DMS114 treated with DMSO at 0.1 percent for 48 hours (cell line): ENCODE results near the gene HDAC4.

Experiments
- DNase-seq: peaks from one replicate; lab custom pipeline; 2025; ENCODE audit not compliant: unreplicated experiment; lab: John Stamatoyannopoulos, UW

HDAC4 gene

GRCh38 chr2:239148495-239149200, 252.2 kb downstream of the HDAC4 start:
- DNase-seq = no peak

GRCh38 chr2:239147376-239147775, 253.4 kb downstream of the HDAC4 start:
- DNase-seq = no peak

- no peak for DNase-seq
Measured at GRCh38 chr2:239146741-239147181, 254.1 kb downstream of the HDAC4 start.

DNA sequence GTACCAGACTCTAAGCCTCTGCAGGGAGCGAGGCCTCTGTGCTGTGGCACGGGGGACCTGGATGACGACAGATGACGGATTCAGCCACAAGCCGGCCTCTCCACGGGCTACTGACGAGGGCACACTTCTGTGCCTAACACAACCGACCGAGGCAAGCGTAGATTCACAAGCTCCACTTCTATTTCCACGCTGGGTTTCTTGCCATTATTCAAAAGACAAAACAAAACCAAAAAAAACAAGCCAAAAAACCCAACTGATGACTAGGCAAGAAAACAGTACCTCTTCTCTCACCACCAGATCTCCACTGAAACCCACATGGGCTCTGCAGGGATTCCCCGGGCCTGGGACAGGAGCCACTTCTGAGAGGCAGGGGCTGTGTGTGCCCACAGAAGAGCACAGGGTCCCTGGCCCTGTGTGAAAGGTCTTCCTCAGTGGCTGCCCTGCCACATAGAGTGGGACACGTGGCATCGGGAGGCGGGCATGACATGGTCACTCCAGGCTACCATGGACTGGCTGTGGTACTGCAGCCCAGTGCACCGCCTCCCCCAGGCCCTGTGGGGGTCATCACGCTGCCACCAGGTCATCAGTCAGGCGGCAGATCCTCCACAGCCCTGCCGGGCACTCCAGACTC, 254.7 kb downstream of the HDAC4 start:
- DNase-seq = no peak

DNA sequence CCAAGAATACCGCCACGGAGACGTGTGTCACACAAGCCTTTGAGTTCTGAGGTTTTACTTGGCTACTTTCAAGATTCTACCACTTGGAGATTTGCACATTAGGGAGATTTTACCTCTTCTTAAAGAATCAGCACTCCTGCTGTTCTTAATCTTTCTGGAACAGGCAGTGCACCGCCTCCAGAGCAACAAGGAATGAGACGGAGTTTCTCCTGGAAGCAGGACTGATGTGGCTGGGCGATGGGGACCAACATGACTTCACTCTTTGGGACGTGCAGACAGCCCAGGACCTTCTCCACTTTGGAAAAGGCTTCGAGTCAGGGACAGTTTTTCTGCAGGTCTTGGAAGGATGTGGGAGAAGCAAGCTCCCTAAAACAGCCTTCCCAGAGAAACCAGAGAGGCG, 255.2 kb downstream of the HDAC4 start:
- no peak for DNase-seq

DNA sequence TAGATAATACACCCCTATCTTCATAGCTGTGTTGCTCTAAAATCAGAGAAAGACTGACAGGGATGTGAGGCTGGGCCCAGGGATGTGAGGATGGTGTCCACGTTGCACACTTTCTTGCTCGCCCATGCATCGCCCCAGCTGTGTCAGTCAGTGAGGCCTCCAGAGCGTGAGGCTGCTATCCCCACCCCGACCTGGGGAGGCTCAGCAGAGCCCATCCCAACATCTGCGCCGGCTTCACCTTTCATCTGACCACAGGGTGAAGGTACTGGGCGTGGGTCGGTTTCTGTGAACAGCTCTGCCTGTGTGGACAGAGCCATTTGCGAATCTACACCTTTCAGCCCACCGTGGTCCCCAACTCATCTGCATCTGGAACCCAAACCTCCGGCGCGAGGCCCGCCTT, 255.7 kb downstream of the HDAC4 start:
- DNase-seq = no peak

DNA sequence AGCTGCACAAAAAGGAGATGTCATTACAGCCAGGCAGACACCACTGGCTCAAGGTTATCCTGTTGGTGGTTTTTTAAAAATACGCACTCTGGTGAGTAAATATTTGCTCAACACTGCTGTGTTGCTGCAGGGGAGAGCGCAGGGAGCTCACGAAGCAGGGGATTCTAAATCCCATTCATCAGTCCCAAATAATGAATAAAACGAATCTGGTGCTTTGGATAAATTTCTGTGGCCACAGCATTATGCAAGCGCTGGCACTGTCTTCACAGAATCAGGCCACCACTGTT, 256.2 kb downstream of the HDAC4 start:
- DNase-seq = no peak

DNA sequence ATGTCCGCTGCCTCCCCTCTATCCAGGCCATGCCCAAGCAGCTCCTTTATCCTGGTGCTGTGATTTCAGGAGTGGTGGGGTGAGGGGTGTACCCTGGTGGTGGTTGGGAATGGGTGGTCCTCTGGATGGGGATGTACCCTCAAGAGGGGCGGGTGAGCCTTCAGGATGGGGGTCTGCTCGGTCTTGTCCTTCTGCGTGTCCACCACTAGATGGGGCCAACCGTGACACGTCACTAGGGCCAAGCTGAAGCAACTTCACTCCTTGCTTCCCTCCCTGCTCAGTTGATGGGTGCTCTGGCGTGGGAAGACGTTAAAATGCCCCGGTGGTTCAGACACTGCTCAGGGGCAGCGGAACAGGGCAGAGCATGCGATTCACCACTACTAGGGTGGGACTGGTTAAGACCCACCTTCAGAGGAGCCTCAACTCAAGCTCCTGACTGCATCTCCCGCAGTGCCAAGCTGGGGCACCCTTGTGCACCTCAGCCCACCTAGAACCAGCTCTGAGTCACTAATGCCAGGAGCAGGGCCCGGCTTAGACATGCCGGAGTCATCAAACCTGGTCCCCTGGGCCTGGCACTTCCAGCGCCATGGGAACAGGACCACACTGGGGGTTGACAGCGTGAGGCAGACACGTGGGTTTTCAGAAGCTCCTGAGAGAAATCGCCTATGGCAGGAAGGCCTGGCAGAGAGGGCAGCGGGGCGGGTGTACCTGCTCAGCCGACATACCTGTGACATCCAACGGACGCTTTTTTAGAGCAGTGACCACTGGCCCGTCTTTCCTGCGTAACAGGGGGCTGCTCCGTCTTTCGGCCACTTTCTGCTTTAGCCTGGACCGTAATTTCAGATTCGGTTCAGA, 256.7 kb downstream of the HDAC4 start:
- peak; percentile 2 for DNase-seq

DNA sequence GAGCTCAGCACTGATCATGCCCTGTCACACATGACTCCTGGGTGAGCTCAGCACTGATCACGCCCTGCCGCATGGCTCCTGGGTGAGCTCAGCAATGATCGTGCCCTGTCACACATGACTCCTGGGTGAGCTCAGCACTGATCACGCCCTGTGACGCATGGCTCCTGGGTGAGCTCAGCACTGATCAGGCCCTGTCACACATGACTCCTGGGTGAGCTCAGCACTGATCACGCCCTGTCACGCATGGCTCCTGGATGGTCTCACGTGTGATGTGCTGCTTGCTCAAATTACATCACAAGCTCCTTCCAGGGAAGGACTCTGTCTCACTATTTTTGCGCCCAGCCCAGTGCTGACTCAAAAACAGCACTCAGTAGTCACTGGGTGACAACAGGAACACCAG, 258.0 kb downstream of the HDAC4 start:
- no peak for DNase-seq

GRCh38 chr2:239142296-239142695, 258.5 kb downstream of the HDAC4 start:
- DNase-seq = no peak

- no peak for DNase-seq
Measured at GRCh38 chr2:239141021-239141760, 259.6 kb downstream of the HDAC4 start.

DNA sequence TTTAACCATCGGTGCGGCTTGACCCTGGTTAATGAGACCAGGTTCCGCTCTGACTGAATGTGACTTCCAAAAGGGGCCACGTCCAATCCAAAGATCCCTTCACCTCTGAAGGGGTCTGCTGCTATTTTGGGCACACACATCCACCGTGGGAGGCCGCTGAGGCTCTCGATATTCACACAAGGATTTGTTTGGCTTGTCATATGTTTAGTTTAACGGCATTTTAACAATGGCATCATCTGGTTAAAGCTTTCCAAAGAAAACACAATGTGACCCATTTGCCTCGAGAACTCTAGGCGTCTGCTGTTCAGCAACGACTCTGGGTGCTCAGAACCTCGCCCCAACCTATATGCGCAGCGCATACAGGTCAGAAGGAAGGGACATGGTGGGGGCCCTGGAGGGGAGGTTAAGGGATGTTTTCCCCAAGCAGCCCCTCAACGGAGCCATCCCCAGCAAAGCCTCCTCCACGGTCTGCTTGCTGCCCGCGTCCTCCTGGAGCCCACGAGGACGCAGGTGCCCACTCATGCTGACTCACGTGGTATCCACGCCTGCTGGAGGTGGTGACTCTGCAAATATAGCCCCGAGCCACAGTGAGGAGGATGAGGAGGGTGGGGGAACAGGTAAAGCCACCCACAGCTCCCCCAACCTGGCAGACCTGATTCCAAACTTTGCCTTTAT, 260.3 kb downstream of the HDAC4 start:
- DNase-seq = no peak

GRCh38 chr2:239139566-239139965, 261.3 kb downstream of the HDAC4 start:
- no peak for DNase-seq

DNA sequence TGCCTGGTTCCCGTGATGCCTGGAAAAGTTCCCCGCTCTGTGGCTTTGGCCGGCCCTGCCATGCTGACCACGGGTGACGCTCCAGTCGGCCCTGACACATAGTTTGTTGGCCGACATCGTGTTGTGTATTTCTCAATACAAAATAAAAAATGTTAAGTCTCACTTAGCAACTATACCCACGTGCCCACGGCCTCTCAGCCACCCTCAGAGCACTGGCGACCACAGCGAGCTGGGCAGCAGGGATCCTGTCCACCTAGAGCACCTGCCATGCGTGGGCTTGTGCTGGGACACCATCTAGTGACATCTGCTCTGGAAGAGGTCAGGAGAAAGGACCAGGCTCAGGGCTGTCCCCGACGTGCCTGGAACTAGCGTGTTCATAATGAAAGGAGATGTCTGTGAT, 261.7 kb downstream of the HDAC4 start:
- no peak for DNase-seq

- DNase-seq = no peak
Measured at GRCh38 chr2:239138610-239139009, 262.2 kb downstream of the HDAC4 start.

- no peak for DNase-seq
Measured at GRCh38 chr2:239137898-239138283, 262.9 kb downstream of the HDAC4 start.

DNA sequence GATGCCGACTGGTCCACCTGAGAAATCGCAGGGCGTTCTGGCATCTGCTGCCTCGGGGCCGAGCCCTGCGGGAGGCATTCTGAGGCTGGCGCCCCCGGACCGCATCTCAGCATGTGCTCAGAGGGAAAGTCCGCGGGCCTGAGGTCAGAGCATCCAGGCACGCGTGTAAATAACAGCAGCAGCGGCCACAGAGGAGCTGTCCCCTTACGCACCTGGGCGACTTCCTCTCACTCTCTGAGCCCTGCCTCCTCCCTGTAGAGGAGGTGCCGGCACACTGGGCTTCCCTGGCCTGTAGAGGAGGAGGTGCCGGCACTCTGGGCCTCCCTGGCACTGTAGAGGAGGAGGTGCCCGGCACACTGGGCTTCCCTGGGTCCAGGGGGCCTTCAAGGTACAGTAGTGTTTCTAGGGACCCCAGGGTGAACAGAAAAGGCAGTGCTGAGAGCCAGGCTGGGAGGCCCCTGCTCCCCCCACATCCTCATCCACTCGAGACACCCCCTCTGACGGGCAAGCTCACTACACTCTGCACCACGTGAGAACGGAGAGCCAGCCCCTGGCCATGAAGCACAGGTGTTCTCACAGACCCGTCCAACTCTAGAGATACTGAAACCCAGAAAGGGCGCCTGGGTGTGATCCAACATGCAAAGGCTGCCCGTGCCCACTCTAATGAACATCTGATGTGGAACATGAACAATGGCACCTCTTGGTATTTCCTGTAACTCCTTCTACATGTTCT, 263.5 kb downstream of the HDAC4 start:
- DNase-seq = no peak

DNA sequence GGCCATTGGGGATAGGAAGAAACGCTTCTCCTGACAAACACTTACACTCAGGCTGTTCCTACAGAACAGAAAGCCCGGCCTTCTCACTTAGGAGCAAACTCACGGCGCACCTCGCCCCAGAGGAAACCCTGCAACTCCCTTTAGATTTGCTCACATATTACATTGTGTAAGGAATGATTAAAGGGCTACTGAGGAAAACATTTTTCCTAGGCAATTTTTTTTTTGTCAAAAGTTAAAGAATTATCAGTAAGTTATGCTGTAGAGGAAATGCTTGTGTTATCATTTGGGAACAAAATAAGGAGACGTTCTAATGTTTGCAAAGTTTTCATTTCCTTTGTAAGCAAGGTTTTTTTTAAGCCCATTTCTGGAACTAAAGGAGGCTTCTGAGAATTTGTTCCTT, 264.1 kb downstream of the HDAC4 start:
- DNase-seq = no peak

GRCh38 chr2:239136203-239136602, 264.6 kb downstream of the HDAC4 start:
- no peak for DNase-seq

DNA sequence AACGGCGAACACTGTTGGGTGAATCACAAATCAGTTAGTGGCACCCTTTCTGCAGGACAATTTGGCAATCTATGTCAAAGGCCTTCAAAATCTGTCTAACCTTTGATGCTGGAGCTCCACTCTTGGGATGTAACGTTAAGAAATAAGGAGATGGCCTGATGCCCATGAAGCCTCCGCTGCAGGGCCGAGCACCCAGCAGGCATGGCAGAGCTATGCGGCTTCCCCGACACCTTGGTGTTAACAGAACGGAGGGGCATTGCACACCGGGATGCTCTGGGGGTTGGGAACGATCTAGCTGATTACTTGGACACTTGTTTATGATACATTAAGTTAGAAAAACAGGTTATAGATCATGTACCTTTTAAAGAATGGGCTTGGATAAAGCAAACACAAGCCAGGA, 265.3 kb downstream of the HDAC4 start:
- no peak for DNase-seq
